HG03064 (cell line): Measurements from ENCODE around the gene GLRX5.
"Not testable (repeated sequence)": the region's sequence is repeated elsewhere in the genome, so short reads cannot be mapped to it uniquely, and the experiment has no call there.

Experiments used
- ATAC-seq: cut with Tn5 transposase; IDR thresholded peaks from one replicate; pipeline ENCODE4 v1.9.1; 2021; ENCODE audit warnings: low read depth; ENCODE audit not compliant: unreplicated experiment

Gene GLRX5

DNA sequence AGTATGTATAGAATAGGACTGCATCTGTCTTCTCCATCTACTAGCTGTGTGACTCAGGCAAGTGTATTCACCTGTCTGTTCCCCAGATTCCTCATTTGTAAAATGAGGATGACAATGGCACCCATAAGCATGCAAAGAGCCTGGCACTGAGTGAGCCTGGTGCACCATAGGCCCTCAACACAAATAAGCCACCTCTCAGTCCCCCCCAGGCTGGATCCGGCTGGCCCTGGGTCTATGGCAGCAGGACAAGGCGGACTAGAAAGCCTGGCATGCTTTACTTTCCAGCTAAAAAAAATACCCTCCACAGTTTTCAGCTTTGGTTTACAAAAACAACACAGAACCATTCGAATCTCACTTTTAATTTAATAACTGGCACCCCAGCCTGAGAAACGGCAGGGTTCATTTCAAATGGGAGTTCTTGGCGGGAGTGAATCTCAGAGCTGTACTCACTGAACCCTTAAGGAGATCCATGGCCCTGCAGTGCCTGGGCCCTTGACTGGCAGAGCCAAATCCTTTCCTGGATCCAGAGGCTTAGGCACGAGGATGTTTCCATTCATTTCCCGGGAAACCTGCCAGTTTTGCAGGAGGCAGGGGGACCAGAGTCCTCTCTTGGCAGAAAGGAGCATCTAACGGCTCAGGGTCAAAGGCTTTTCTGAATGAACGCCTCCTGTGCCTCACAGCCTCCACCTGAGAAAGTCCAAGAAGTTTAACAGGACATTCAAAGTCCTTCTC lies 36.1 kb upstream of the GLRX5 start:
- ATAC-seq, result no peak

DNA sequence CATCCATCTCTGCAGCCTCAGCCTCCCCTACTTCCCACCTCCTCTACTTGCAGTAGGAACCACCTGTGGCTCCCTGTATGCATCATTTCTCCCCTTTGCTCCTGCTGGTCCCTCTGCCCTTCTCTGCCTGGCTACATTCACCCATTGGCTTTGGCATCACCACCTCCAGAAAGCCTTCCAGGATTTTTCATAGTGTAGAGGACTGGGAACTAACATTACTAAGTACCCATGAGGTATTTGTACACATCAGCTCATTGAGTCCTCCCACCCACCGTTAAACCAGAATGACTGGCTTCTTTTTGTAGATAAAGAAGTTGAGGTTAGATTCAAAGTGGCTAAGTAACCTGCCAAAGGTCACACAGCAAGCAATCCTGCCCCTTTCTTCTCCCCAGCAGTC lies 35.5 kb upstream of the GLRX5 start:
- no peak for ATAC-seq

DNA sequence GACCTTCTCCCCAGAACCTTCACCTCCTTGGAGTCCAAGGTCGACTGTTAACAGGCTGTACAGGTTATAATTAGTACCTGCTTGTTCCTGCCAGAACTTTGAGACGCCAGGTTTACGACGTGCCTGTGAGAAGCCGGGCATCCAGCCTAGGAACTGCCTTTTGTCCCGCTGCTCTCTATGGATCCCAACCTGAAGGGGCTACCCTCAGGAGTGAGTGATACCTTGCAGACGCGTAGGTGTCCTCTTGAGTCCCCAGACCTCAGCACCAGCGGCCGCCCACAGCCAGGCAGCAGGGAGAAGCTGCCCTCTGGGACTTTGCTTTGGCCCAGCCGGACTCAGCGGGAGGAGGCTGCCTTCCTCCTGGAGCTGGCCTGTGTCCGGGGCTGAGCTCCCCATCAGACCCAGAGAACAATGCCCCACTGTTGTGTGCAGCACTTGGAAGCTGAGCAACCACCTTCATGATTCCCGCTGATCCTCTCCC lies 34.6 kb upstream of the GLRX5 start:
- ATAC-seq, result no peak

DNA sequence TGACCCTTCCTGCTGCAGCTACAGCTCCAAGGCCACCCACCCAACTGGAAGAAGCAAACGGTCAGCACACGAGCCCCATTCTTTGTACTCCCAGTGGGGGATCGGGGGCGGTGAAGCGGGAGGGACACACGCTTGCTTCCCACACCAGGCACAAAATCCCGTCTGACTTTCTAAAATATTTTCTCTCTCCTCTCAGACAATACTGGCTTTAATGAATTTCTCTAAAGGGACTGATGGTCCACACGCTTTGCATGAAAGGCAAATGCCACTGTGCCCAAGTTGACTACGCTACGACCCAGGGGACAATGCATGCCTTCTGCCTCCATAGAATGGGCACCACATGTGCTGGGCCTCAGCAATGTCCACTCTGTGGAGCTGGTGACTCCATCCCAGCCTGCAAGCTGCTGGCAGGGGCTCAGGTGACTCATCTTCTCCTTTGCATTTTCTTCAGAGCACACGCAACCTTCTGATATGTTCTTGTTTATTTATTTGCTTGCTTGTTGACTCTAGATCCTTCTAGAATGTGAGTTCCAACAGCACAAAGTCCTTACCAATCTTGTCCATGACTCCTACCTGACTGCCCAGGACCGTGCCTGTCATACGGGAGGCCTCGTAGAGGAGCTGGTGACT lies 34.0 kb upstream of the GLRX5 start:
- ATAC-seq, result no peak

DNA sequence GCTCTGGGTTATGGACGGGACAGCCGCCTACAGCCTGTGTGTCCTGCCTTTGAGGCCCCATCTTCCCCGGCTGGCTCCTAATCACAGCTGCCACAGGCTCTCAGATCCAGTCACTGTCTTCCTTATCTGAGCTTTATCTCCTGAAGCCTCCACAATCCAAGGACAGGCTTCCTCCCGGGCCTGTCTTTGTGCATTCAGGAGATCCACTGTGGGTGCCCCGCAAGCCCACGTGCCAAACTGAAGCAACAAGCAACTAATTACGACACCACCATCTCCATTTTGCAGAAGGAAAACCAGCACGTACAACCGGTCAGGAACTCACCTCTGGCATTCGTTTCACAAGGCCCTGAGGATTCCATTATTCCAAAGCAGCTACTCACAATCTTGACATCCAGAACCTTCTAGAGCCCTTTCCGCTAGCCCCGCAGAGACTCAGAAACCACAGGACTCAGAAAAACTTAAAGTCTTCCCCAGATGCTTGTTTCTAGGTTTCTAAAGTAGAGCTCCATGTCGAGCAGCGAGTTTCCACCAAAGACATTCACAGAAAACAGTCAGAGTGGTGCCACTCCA lies 32.4 kb upstream of the GLRX5 start:
- no peak for ATAC-seq

DNA sequence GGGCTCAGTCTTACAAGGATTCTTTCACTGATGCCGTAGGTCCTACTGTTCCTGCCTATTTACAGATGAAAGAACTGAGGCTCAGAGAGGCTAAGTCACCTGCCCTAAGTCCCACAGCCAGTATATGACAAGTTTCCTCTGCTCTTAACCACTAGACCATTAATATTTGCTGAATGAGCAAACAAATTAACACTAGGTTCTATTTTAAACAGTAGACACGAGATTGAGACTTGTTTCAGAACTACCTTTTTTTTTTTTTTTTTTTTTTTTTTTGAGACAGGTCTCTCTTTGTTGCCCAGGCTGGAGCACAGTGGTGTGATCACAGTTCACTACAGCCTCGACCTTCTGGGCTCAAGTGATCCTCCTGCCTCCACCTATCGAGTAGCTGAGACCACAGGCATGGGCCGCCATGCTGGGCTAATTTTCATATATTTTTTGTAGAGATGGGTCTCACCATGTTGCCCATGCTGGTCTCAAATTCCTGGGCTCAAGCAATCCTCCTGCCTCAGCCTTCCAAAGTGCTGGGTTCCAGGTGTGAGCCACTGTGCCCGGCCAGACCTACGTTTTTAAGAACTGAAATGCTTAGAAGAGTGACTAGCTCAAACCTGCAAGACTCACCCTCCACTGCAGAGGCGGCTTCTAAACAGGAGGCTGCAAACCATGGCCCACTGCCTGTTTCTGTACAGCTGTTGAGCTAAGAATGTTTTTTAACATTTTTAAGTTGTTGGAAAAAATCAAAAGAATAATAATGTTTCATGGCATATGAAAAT lies 31.3 kb upstream of the GLRX5 start:
- no peak for ATAC-seq

DNA sequence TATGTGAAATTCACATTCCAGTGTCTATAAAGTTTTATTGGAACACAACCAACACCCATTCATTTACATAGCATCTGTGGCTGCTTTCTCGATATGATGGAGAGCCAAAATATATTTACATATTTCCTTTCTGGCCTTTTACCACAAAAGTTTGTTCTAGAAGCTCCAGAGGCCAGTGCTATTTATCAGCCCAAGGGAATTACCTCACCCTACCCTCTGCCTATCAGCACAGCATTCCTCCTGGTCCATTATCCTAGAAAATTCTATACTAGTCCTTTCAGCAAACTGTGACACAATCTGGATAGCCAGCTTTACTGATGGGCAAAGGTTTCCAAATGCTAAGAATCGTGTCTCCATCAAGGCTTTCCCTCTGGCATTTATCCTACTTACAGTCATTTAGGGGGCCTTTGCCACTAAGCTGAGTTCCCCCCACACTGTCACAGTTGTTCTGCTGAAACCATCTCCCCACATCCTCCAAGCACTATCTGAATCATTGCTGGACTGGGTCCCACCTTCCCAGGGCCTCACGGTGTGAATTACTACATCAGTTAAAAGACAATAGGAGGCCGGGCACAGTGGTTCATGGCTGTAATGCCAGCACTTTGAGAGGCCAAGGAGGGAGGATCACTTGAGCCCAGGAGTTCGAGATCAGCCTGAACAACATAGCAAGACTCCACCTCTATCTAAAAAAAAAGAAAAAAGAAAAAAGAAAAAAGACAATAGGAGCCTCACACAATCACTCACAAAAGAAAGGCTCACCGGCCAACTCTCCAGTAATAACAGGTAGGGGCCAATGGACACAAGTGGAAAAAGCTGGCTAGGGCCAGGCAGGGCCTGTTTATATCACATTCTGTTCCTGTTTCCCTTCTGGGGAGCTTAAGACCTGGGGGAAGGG lies 30.5 kb upstream of the GLRX5 start:
- ATAC-seq, result no peak

DNA sequence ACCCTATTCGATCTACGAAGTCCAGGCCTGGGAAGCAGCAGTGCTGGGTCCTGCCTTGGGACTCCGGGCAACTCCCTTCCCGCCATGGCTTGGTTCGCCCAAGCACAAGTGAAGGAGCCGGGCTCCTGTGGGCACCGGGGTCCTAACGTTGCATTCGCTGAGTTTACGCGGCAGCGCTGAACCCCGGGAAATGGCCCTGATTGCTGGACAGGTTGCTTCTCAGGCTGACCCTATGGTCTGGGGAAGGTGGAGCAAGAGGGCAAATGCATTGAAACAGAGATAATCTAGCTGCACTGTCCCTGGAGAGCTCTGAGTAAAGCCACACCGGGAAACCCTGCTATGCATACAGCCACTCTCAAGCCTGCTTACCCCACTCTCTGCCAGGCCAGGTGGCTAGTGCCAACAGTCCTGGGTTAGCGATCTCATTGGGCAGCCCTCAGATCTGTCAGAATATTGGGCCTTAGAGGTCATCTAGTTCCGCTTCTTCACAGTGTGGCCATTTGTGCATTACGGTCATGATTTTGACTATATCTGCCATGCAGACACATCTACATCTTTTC lies 29.7 kb upstream of the GLRX5 start:
- no peak for ATAC-seq

DNA sequence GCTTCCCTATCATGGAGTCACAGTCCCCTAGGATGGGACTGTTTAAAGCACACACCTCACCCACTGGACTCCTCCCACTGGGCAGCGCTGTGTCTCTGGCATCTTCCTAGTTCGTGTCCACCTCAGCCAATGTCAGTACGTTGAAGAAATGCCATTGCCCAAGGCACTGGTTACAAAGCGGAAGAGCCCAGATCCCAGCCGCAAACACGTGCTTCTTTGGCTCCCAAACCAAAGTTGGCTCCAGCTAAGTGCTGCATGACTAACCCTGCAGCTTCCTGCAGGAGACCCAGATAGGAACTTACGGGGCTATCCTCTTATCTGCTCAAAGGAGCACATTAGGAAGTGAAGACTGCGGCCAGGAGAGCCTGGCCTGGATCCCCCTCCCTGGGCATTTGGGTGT lies 27.7 kb upstream of the GLRX5 start:
- ATAC-seq, result no peak

DNA sequence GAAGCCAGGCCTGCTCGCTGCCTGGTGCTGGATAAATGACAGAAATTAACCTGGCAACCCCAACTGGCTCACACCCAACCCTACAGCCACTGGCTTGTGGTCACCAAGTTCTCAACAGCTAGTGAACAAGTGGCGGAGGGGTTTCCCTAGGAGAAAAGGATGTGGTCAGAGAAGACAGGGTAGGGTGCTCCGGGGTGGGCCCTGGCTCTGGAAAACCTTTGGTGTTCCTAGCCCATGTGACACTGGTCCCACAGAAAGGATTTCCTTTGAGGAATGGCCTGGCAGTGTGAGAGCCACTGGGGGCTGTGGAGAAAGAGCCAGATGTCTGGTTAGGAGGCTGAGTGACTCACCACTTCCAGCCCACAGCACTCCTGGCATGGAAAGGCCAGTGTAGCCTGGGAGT lies 27.1 kb upstream of the GLRX5 start:
- ATAC-seq, result no peak

DNA sequence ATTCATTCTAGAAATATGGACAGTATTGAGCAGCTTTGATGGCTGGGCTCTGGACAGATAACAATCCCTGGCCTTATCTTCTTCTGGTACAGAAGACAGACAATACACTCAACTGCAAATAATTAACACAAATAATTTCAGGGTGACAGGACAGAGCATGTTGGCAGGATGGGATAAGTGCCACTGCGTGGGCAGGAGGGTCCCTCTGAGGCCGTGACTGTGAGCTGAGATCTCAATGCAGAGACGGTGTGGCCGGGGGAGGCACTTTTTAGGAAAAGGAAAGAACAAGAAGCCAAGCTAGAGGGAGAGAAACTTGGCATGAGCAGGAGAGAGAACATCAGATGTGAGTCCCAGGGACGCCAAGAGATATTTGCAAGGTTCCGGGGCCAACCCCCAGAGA lies 26.5 kb upstream of the GLRX5 start:
- no peak for ATAC-seq

DNA sequence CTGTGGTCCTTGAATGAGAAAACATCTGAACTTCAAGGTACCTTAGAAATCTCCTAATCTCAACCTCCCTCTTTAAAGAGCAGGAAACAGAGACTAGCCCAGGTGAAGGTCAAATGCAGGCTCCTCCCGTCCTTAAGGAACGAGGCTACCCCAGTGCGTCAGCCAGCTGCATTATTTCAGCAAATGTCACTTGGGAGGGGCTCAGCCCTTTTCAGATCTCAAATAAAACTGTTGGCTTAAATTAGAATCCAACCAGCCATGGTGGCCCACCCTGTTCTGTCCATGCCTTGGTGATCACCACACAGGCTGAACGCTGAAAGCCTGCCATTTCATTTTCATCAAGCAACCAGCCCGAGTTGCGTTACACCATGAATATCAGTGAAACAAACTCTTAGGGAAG lies 25.4 kb upstream of the GLRX5 start:
- ATAC-seq, result no peak

DNA sequence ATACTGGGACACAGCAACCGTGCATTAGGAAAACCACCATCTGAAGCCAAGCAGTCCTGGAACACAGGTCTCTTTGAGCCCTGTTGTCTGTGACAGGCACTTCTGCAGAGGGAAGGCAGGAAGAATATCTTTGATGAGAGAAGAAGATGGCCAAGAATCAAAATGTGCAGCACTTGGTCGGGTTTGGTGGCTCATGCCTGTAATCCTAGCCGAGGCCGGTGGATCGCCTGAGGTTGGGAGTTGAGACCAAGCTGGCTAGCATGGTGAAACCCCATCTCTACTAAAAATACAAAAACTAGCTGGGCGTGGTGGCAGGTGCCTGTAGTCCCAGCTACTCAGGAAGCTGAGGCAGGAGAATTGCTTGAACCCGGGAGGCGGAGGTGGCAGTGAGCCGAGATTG lies 24.5 kb upstream of the GLRX5 start:
- ATAC-seq, result not testable (repeated sequence)

DNA sequence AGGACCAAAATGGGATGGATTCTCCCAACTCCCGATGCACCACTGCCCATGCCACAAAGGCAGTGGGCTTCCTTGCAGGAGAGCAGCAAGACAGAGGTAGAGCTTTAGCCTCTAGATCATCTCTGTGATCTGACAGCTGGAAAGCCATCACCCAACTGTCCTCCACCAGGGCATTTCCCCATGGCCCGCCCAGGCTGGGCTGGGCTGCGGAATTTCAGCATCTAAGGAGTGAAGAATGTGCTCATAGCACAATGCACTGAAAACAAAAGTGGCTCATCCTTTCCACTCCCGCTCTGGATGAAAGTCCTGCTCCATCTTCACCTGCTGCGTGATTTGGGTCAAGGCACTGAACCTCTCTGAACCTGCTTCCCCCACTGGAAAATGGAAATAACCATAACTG lies 24.0 kb upstream of the GLRX5 start:
- no peak for ATAC-seq

DNA sequence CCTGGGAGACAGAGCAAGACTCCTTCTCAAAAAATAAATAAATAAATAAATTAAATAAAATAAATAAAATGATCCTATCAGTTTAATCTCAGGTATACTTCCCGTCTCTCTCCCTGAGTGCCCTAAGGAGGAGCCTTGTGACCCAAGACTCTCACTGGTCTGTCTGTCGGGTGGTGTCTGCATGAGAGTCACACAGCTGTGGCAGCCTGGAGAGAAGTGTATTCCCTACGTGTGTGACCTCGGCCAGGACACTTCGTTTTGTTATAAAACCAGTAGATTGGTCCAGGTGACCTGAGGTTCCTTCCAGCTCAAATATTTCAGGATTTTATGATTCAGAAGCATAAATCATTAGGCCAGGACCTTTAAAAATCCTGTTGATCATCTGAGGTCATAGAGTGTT lies 23.2 kb upstream of the GLRX5 start:
- ATAC-seq, result no peak

DNA sequence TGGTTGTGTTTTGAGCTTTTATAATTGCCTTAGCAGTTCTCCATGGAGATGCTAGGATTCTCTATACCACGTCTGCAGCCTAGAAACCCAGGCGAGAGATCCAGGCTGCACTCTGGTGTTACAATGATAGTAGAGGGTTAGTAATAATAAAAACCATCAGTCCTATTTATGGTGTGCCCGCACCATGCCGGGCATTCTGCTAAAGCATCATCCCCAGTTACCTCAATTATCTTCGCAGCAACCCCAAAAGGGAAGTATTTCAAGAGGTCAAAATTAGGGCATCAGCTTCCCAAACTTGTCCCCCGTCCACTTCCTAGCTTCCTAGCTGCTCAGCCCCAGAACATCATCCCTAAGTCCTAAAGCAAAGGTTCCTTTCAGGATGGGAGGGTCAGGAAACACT lies 21.6 kb upstream of the GLRX5 start:
- ATAC-seq, result no peak

DNA sequence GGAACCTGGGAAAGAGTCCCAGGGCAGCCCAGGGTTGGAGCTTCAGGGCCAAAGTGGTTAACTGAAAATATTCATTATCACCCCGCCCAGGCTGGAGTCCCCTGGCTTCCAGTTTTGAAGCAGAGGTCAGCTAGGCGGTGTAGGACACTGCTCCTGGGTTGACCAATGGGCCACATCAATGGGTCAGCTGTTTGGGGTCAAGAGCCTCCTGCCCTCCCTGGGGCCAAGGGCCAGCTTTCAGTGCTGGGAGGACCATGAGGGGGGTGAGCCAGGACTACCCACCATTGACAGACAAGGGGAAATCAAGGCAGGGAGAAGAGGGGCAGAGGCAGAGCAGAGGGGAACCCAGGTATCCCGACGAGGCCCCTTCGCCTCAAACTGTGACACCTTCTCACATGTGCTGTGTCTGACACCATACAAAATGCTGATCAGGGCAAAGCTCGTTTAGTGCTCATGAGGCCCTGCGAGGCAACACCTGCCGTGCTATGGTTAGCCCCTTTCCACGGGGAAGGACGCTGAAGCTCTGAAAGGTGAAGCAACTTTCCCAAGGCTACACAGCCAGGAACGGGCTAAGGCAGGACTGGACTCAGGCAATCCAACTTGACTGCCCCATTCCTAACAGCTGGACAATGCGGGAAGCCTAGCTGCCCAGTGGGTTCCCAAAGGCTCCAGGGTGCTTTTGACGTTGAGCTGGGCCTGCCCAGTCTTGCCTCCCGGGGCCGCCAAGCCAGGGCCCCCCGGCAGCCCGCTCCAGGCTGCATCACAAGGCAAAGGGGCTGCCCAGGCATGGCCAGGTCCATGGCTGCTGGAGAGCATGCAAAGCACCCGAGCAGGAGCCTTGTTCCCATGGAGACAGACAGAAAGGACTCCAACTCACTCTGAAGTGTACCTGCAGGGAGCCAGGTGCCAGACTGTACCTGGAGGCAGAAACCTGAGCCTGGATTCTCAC lies 20.4 kb upstream of the GLRX5 start:
- no peak for ATAC-seq

DNA sequence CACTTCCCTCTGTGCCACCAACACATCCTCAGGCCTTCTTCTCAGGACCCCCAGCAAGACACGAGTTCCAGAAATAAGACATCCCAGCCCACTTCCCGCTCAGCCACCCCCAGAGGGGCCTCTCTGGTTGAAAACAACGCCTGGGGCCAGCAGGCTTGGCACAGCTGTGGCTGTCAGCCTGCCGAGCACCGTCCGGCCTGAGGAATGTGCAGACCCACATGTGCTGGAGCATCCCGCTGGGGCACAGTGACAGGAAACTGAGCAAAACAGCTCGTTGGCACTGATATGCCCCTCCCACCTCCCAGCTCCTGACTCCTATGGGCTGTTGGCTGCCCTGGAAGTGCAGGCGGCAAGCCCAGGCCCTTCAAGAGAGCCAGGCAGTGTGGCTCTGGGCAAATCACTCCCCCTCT lies 19.8 kb upstream of the GLRX5 start:
- ATAC-seq, result no peak
